ENCODE measurements around the gene KLHL40. TPM values are rescaled to one million over a fixed set of nuclear protein-coding genes. Genes with fewer than 3 reads are reported as not detected.
"Not testable (repeated sequence)": the region's sequence is repeated elsewhere in the genome, so short reads cannot be mapped to it uniquely, and the experiment has no call there.

KLHL40 gene
- total and polyA plus RNA-seq, 5 experiments from 2014 or later: not detected

DNA sequence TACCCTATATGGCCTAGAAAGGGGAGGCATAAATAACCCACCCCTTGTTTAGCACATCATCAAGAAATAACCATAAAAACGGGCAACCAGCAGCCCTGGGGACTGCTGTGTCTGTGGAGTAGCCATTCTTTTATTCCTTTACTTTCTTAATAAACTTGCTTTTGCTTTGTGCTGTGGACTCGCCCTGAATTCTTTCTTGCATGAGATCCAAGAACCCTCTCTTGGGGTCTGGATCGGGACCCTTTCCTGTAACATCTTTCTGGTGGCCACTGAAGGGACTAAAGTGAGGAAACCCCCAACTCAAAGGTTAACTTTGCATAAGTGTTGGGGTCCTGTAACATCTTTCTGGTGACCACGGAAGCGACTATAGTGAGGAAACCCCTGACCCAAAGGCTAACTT lies 33.0 kb downstream of the KLHL40 start:
- ATAC-seq: no peak
- Mint-ChIP-seq H3K9me3 (no peaks in the 10 kb centered on the region), H3K4me3 (no peak overlapping the region), H3K27ac (no peak overlapping the region), H3K4me1 (no peaks in the 10 kb centered on the region), H3K36me3 (no peaks in the 10 kb centered on the region), H3K27me3 (peaks cover 4 to 8% (median 6%) of the 10 kb centered on the region in 5 donors)
- POLR2A ChIA-PET: no interaction called here
- no peak for DNase-seq

DNA sequence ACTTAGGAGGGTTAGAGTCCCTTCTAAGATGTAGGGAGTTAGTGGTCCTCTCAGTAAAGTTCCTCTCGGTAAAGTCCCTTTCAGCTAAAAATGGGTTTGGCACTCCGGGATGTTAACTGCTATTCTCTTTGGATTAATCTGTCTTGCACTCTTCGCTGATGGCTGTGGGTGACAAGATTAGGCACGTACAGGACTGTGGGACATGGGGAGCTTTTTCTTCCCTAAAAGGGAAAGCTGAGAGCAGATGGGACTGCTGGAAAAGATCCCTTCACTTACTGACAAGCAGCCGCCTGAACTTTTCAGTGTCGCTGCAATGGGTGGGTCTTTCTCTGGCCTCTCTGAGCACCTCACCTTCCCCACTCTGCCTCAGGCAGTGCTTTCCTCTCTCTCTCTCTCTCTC lies 33.7 kb downstream of the KLHL40 start:
- H3K4me1 Mint-ChIP-seq: no peaks in the 10 kb centered on the region
- no peak overlapping the region for H3K4me3 Mint-ChIP-seq
- no peaks in the 10 kb centered on the region for H3K36me3 Mint-ChIP-seq
- H3K27me3 Mint-ChIP-seq: peaks cover 4 to 9% (median 7%) of the 10 kb centered on the region in 5 donors
- POLR2A ChIA-PET: no interaction called here
- DNase-seq: no peak
- no peak overlapping the region for H3K27ac Mint-ChIP-seq
- no peak for ATAC-seq
- H3K9me3 Mint-ChIP-seq: no peaks in the 10 kb centered on the region

DNA sequence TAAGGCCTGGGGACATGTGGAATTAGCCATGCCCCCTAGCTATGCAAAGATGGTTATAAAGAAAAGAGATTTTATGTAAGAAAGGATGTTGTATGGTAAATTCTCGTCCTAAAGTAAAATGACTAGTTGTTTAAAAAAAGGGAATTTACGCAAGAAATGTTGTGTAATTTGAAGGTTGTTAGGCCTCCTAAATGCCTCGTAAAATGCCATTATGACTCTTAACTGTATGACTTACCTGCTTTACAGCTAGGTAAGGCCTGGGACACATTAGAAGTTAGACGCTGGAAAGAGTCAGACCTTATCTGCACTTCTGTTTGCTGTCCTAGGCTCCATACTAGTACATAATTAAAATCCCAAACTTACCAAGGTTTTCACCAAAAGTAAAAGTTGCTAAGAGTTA lies 34.8 kb downstream of the KLHL40 start:
- Mint-ChIP-seq H3K4me1 (no peaks in the 10 kb centered on the region), H3K27me3 (peaks cover 7 to 11% (median 10%) of the 10 kb centered on the region in 5 donors), H3K4me3 (no peak overlapping the region), H3K9me3 (no peaks in the 10 kb centered on the region), H3K27ac (no peak overlapping the region), H3K36me3 (no peaks in the 10 kb centered on the region)
- no peak for ATAC-seq
- POLR2A ChIA-PET: interaction anchor here (0.7 kb wide), 1 partner anchor 9 kb away, joined by 4 read pairs; no protein-coding TSS in a partner anchor
- no peak for DNase-seq

DNA sequence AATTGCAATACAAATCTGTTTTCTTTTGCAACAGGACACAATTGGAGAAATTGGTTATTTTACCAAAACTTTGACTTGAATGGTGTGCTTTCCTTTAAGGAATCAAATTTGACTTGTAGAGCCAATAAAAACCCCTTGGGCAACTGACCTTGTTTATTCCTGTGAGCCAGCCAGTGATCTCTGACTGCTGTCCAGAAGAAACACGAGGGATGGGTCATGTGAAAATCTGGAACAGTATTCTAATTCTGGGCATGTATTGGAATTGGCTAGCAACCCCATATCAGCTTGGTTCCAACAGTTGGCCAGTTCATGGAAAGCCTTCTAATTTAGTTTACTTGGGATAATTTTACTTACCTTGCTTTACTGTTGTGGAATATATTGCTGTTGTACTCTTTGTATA lies 36.4 kb downstream of the KLHL40 start:
- Mint-ChIP-seq H3K36me3 (no peaks in the 10 kb centered on the region), H3K9me3 (no peaks in the 10 kb centered on the region), H3K4me1 (no peaks in the 10 kb centered on the region), H3K27ac (no peak overlapping the region), H3K4me3 (no peak overlapping the region), H3K27me3 (peaks cover 7 to 14% (median 9%) of the 10 kb centered on the region in 5 donors)
- no peak for ATAC-seq
- POLR2A ChIA-PET: no interaction called here
- DNase-seq: no peak

DNA sequence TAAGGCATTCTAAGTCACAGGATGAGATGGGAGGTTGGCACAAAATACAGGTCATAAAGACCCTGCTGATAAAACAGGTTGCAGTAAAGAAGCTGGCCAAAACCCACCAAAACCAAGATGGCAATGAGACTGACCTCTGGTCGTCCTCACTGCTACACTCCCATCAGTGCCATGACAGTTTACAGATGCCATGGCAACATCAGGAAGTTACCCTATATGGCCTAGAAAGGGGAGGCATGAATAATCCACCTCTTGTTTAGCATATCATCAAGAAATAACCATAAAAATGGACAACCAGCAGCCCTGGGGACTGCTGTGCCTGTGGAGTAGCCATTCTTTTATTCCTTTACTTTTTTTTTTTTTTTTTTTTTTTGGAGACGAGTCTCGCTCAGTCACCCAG lies 37.1 kb downstream of the KLHL40 start:
- ATAC-seq, H3K9me3 Mint-ChIP-seq, H3K27ac Mint-ChIP-seq, POLR2A ChIA-PET, H3K36me3 Mint-ChIP-seq, H3K4me3 Mint-ChIP-seq, H3K4me1 Mint-ChIP-seq, DNase-seq: not testable (repeated sequence)
- peaks cover 7 to 14% (median 9%) of the 10 kb centered on the region in 5 donors for H3K27me3 Mint-ChIP-seq

DNA sequence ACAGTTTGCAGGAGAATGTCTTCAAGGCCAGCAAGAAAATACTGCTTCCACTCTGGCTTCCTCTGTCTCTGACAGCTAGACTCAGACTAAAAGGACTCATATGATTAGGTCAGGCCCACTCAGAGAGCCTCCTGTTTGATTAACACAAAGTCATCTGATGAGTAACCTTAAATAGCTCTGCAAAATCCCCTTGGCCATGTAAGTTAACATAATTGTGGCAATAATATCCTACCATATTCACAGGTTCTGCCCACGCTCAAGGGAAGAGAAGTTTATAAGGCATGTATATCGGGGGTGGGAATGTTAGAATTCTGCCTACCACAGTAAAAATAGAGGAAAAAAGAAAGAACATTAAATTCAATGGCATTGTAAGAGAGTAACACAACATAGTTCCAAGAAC lies 37.9 kb downstream of the KLHL40 start:
- peaks cover 7 to 14% (median 9%) of the 10 kb centered on the region in 5 donors for H3K27me3 Mint-ChIP-seq
- no peaks in the 10 kb centered on the region for H3K36me3 Mint-ChIP-seq
- no peak overlapping the region for H3K27ac Mint-ChIP-seq
- ATAC-seq (no peak), DNase-seq (no peak)
- no peaks in the 10 kb centered on the region for H3K9me3 Mint-ChIP-seq
- peaks cover 0 to 2% (median 0%) of the 10 kb centered on the region in 4 donors for H3K4me1 Mint-ChIP-seq
- POLR2A ChIA-PET: no interaction called here
- no peak overlapping the region for H3K4me3 Mint-ChIP-seq

DNA sequence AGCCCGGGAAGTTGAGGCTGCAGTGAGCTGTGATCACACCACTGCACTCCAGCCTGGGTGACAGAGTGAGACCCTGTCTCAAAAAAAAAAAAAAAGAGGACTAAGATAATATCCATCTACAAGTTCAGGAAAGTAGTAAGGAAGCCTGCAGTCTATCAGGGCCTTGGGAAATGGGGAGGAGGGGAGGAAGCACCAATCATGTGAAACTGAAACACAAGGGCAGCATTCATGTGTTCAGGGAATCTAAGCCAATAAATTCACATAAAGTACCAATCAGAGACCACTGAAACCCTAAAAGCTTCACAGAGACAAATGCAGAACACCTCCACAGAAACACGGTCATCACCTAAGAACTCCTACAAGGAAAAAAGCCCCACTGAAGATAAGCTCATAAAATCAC lies 40.1 kb downstream of the KLHL40 start:
- Mint-ChIP-seq H3K4me3 (no peak overlapping the region), H3K36me3 (no peaks in the 10 kb centered on the region), H3K4me1 (peaks cover 0 to 2% (median 0%) of the 10 kb centered on the region in 4 donors), H3K27ac (no peak overlapping the region), H3K27me3 (peaks cover 7 to 14% (median 9%) of the 10 kb centered on the region in 5 donors), H3K9me3 (no peaks in the 10 kb centered on the region)
- POLR2A ChIA-PET: no interaction called here
- DNase-seq (no peak), ATAC-seq (no peak)

DNA sequence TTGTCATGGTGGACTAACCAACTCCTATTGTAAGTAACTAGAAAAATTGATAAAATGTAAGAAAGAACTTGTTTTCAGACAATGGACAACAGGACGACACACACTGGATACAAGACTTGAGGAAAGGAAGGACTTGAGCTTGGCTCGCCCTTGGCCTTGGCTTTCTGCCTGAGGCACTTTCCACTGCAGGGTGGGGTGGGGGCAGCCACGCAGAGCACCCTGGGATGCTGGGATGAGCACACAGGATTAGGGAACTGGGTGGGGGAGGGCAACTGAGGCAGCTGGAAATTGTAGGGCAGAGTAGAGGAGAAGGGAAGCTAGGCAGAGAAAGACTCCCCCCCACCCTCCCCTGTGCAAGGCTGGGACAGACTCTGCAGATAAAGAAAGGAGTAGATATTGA lies 42.7 kb downstream of the KLHL40 start:
- DNase-seq (no peak), ATAC-seq (no peak)
- peaks cover 5 to 12% (median 6%) of the 10 kb centered on the region in 5 donors for H3K27me3 Mint-ChIP-seq

DNA sequence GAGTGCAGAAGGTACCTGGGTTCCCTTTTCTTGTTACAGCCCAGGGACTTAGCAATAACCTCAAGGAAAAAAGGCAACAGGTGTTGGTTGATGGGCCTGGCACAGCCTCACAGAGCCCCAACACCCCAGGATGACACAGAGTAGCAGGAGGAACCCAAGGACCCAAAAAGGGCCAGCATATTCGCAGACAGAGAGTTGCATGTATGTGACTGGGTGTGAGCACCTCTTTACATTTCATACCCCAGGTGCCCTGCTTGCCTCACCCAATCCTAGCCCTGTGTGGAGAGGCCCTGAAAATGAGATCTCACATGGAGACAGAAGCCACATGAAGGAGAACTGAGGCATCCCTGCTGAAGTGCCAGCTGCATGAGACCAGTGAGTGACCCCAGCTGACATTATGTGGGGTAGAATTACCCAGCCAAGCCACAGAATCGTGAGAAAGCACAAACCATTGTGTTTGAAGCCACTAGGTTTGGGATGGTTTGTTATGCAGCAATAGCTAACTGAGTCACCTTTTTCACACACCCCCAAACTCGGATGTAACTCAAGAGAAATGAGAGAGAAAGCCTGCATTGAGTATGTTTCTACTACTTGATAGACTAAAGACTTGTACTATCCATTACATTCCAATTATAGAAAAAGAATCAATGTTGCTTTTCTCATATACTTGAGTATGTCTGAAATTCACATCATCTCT lies 43.5 kb downstream of the KLHL40 start:
- Mint-ChIP-seq H3K4me3 (no peak overlapping the region), H3K4me1 (peaks cover 0 to 2% (median 0%) of the 10 kb centered on the region in 4 donors), H3K27me3 (peaks cover 0 to 8% (median 4%) of the 10 kb centered on the region in 5 donors), H3K36me3 (no peaks in the 10 kb centered on the region), H3K9me3 (no peaks in the 10 kb centered on the region), H3K27ac (no peak overlapping the region)
- POLR2A ChIA-PET: no interaction called here
- DNase-seq (no peak), ATAC-seq (no peak)

More for the DNA sequence above, 42.7 kb downstream of the KLHL40 start:
- POLR2A ChIA-PET: no interaction called here
- H3K9me3 Mint-ChIP-seq: no peaks in the 10 kb centered on the region
- peaks cover 0 to 2% (median 0%) of the 10 kb centered on the region in 4 donors for H3K4me1 Mint-ChIP-seq
- no peak overlapping the region for H3K27ac Mint-ChIP-seq
- no peak overlapping the region for H3K4me3 Mint-ChIP-seq
- H3K36me3 Mint-ChIP-seq: no peaks in the 10 kb centered on the region

DNA sequence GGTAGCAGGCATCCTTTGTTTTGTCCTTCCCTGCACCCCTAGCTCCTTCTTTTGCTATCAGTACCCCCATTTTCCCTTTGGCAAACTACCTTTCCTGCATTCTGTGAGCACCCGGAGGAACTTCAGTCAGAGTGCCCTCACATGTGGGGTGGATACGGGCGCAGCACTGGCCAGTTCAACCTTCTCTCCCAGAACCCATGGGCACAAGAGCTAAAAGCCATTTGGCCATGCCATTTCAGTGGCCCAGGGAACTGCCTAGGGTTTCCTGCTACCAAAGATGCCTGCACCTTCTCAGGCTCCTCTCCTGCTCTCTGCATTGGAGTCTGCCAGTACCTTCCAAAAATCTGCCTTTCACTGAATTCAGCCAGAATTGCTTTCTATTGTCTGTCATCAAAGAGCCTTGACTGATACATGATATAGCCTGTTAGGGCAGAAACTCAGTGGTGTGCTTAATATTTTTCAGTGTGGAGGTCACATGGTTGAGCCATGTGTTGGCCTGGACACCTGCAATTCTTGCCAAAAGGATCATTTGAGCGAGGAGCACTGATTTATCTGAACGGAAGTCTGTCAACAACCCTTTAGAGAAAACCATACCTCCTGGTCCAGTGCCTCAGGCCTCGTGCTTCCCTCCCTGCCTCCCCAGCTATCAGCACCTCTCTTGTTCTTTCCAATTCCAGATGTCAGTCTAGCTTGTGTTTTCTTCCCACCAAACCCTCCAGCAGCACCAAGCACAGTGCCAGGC lies 44.2 kb downstream of the KLHL40 start:
- Mint-ChIP-seq H3K9me3 (no peaks in the 10 kb centered on the region), H3K36me3 (no peaks in the 10 kb centered on the region), H3K4me3 (no peak overlapping the region), H3K27me3 (peaks cover 0 to 4% (median 0%) of the 10 kb centered on the region in 5 donors), H3K27ac (peak overlapping the region in 2 of 10 donors; percentile 26 to 27), H3K4me1 (peaks cover 0 to 2% (median 0%) of the 10 kb centered on the region in 4 donors)
- ATAC-seq: no peak
- POLR2A ChIA-PET: no interaction called here
- DNase-seq: no peak

DNA sequence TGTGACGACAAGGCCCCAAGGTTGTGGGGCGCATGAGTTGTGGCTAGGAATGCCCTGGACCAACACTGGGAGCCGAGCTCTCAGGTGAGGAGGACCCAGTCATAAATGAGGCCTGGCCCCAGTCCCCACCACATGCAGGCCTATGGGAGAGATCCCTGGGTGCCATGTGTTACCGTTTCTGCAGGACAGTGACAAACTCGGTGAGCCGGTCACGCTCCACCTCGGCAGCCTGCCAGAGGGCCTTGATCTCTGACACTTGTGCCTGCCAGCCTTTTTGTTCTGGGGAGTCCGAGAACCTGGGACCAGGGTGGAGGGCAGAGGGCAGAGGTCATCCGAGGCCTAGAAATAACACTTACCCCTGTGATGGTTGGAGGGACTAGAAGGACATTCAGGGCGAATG lies 45.0 kb downstream of the KLHL40 start:
- DNase-seq (no peak), ATAC-seq (no peak)
- Mint-ChIP-seq H3K27ac (no peak overlapping the region), H3K4me1 (peaks cover 0 to 2% (median 0%) of the 10 kb centered on the region in 4 donors), H3K27me3 (peaks cover 0 to 4% (median 0%) of the 10 kb centered on the region in 5 donors), H3K9me3 (no peaks in the 10 kb centered on the region), H3K4me3 (no peak overlapping the region), H3K36me3 (no peaks in the 10 kb centered on the region)
- POLR2A ChIA-PET: no interaction called here

DNA sequence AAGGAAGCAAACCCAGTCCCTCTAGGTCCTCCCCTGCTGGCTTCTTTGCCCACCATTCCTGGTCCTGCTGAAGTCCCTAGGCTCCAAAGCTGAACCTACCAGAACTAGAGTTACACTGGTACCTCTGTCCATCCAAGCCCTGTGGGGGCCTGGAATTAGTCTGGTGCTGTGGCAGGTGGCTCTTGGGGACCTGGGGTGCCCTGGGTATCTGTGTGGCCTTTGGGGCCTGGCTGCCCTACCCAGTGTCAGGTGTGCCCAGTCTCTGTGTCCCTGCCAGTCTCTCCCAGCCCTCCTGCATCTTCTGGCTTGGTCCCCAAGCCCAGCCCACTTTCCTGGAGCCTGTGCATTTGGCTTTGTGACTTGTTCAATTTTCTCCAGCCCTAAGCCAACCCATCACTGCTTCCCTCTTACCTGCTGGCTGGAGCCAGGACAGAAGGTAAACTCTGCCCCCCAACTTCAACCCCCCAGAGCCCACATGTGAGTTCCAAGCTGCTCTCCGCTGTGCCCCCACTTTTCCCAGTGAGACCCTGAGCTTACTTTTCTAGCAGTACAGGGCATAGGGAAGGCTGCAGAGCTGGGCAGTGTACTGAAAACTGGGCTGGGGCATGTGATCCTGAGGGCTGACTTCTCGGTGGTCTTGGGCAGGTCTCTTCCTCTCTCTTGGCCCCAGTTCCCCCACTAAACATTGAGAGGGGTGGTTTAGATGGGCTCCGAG lies 45.5 kb downstream of the KLHL40 start:
- Mint-ChIP-seq H3K9me3 (no peaks in the 10 kb centered on the region), H3K36me3 (no peaks in the 10 kb centered on the region), H3K27me3 (peaks cover 0 to 2% (median 0%) of the 10 kb centered on the region in 5 donors), H3K4me3 (no peak overlapping the region), H3K27ac (no peak overlapping the region), H3K4me1 (peaks cover 0 to 2% (median 0%) of the 10 kb centered on the region in 4 donors)
- DNase-seq: no peak
- no peak for ATAC-seq
- POLR2A ChIA-PET: interaction anchor here (0.6 kb wide), 1 partner anchor 28 kb away, joined by 4 read pairs; no protein-coding TSS in a partner anchor
